Measurements from ENCODE around the gene C1QTNF7.

C1QTNF7 gene

DNA sequence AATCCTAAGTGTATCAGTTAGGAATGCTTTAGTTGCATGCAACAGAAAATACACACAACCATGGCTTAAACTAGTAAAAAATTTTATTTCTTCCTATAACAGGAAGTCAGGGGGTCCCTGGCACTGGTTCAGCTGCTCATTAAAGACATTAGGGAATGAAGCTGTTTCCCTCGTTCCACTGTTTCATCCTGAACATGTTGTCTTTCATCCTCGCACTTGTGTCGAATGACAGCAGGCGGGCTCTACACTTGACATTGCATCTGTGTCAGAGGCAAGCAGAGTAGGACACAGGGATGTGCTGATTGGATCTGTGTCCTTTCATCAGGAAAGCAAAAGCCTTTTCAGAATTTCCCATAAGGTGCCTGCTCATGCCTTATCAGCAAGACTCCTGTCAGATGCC lies 22.8 kb upstream of the C1QTNF7 start:
- H3K79me2 ChIP-seq (ENCODE audit: control insufficient read depth, low read length) = no peaks in the 10 kb centered on the region
- no peak overlapping the region for H3K27ac ChIP-seq (ENCODE audit: low read depth, low read length)
- H3K4me2 ChIP-seq (ENCODE audit: low read length) = no peak overlapping the region

DNA sequence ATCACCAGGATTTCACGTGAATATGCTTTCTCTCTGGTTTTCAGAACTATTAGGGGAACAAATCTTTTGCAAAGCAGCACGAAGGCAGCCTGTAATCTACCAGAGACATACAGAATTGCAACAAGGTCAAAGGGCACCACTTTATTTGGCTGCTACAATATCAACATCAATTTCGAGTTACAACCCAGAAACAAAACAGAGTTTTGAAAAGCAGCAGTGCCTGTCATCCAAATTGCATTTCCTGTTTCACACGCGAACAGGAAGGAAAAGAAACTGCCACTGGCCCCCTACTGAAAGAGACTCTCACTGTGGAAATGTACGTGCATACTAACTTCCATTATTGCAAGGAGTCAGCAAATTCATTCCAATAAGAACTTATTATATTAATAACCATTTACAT lies 17.1 kb upstream of the C1QTNF7 start:
- H3K4me2 ChIP-seq (ENCODE audit: low read length) = peak overlapping the region; percentile 72
- H3K36me3 ChIP-seq (ENCODE audit: control insufficient read depth, low read length) = no peaks in the 10 kb centered on the region
- H3K27ac ChIP-seq (ENCODE audit: low read depth, low read length) = peak overlapping the region; percentile 26
- no peaks in the 10 kb centered on the region for H3K79me2 ChIP-seq (ENCODE audit: control insufficient read depth, low read length)
- no peaks in the 10 kb centered on the region for H3F3A ChIP-seq (ENCODE audit: control insufficient read depth, insufficient read depth)
- H3K9me3 ChIP-seq (ENCODE audit: control insufficient read depth, insufficient read depth, low read length) = no peaks in the 10 kb centered on the region
- no peak for TF ChIP-seq EZH2phosphoT487 (IDR thresholded peaks at IDR 0.05; ENCODE audit: borderline replicate concordance, low read length)
- H3K4me1 ChIP-seq (ENCODE audit: control insufficient read depth, low read length) = peaks cover 46% of the 10 kb centered on the region
- no peaks in the 10 kb centered on the region for H4K20me1 ChIP-seq (ENCODE audit: control insufficient read depth, insufficient read depth, low read depth, low read length)
- peak overlapping the region; percentile 54 for H3K4me3 ChIP-seq (ENCODE audit: low read length)
- H3K27me3 ChIP-seq (ENCODE audit: control insufficient read depth, low read length) = no peaks in the 10 kb centered on the region
- H3K9me2 ChIP-seq (replicated peaks; ENCODE audit: control insufficient read depth, low read length) = no peaks in the 10 kb centered on the region

More for the DNA sequence above, 22.8 kb upstream of the C1QTNF7 start:
- no peaks in the 10 kb centered on the region for H4K20me1 ChIP-seq (ENCODE audit: control insufficient read depth, insufficient read depth, low read depth, low read length)
- H3K4me3 ChIP-seq (ENCODE audit: low read length) = no peak overlapping the region
- H3K9me2 ChIP-seq (replicated peaks; ENCODE audit: control insufficient read depth, low read length) = no peaks in the 10 kb centered on the region
- H3K9me3 ChIP-seq (ENCODE audit: control insufficient read depth, insufficient read depth, low read length) = no peaks in the 10 kb centered on the region
- TF ChIP-seq EZH2phosphoT487 (IDR thresholded peaks at IDR 0.05; ENCODE audit: borderline replicate concordance, low read length) = no peak
- H3K36me3 ChIP-seq (ENCODE audit: control insufficient read depth, low read length) = no peaks in the 10 kb centered on the region
- peaks cover 14% of the 10 kb centered on the region for H3K27me3 ChIP-seq (ENCODE audit: control insufficient read depth, low read length)
- H3K4me1 ChIP-seq (ENCODE audit: control insufficient read depth, low read length) = peaks cover 10% of the 10 kb centered on the region
- H3F3A ChIP-seq (ENCODE audit: control insufficient read depth, insufficient read depth) = no peaks in the 10 kb centered on the region

DNA sequence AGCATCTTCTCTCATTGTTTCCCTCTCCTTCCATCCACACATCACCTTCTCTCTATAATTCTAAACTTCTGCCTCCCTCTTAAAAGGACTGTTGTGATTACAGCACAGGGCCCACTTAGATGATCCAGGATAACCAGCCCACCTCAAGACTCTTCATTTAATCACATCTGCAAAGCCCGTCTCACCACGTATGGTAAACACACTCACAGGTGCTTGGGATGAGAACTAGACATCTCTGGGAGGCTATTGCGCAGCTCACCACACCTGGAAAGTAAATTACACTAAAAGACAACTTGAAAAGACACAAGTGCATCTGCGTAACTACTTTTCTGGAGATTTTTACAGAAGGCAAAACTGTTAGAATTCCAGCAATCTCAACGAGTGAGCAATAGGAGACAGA lies 15.4 kb upstream of the C1QTNF7 start:
- no peak for TF ChIP-seq EZH2phosphoT487 (IDR thresholded peaks at IDR 0.05; ENCODE audit: borderline replicate concordance, low read length)
- TF ChIP-seq, protein P1, sequence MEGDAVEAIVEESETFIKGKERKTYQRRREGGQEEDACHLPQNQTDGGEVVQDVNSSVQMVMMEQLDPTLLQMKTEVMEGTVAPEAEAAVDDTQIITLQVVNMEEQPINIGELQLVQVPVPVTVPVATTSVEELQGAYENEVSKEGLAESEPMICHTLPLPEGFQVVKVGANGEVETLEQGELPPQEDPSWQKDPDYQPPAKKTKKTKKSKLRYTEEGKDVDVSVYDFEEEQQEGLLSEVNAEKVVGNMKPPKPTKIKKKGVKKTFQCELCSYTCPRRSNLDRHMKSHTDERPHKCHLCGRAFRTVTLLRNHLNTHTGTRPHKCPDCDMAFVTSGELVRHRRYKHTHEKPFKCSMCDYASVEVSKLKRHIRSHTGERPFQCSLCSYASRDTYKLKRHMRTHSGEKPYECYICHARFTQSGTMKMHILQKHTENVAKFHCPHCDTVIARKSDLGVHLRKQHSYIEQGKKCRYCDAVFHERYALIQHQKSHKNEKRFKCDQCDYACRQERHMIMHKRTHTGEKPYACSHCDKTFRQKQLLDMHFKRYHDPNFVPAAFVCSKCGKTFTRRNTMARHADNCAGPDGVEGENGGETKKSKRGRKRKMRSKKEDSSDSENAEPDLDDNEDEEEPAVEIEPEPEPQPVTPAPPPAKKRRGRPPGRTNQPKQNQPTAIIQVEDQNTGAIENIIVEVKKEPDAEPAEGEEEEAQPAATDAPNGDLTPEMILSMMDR (IDR thresholded peaks at IDR 0.05; ENCODE audit: low read depth, low read length, poor library complexity, severe bottlenecking) = no peak
- no peak overlapping the region for H3K27ac ChIP-seq (ENCODE audit: low read depth, low read length)
- H3K36me3 ChIP-seq (ENCODE audit: control insufficient read depth, low read length) = no peaks in the 10 kb centered on the region
- H3K27me3 ChIP-seq (ENCODE audit: control insufficient read depth, low read length) = no peaks in the 10 kb centered on the region
- H3K79me2 ChIP-seq (ENCODE audit: control insufficient read depth, low read length) = no peaks in the 10 kb centered on the region
- H3K4me3 ChIP-seq (ENCODE audit: low read length) = no peak overlapping the region
- H3K9me3 ChIP-seq (ENCODE audit: control insufficient read depth, insufficient read depth, low read length) = no peaks in the 10 kb centered on the region
- H3K4me2 ChIP-seq (ENCODE audit: low read length) = 0 out of 2 replicates have a peak overlapping the region, but pooled peaks have one; percentile 10
- H3K4me1 ChIP-seq (ENCODE audit: control insufficient read depth, low read length) = peaks cover 56% of the 10 kb centered on the region
- no peaks in the 10 kb centered on the region for H3F3A ChIP-seq (ENCODE audit: control insufficient read depth, insufficient read depth)
- no peaks in the 10 kb centered on the region for H3K9me2 ChIP-seq (replicated peaks; ENCODE audit: control insufficient read depth, low read length)
- H4K20me1 ChIP-seq (ENCODE audit: control insufficient read depth, insufficient read depth, low read depth, low read length) = no peaks in the 10 kb centered on the region

DNA sequence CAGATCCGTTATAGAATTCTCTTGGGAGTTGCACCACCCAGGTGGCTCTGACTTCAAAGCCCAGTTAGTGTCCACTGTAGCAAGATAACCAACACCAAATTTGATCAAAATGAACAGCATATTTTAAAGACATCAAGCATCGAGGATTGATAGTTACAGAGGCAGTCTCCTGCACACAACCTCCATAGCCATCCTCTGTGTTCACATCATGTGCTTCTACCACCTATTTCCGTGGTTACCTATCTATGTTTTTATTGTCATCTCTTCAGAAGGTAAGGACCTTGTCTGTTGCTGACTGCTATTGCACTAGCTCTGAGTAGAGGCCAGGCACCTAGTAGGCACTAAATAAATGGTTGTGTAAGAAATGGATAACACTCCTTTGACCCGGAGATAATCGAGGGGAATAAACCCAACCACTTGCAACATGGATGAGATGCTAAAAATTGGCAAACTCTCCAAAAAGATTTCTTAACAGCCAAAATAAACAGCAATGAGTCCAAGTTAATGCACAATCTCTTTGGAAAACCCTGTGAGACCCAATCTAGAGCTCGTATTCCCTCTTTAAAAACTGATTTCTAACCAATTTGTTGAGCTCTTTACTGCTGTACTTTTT lies 14.7 kb upstream of the C1QTNF7 start:
- H3K27ac ChIP-seq (ENCODE audit: low read depth, low read length) = no peak overlapping the region
- no peaks in the 10 kb centered on the region for H3K36me3 ChIP-seq (ENCODE audit: control insufficient read depth, low read length)
- H3K9me2 ChIP-seq (replicated peaks; ENCODE audit: control insufficient read depth, low read length) = no peaks in the 10 kb centered on the region
- no peak overlapping the region for H3K4me3 ChIP-seq (ENCODE audit: low read length)
- TF ChIP-seq, protein P1 (IDR thresholded peaks at IDR 0.05; ENCODE audit: low read depth, low read length, poor library complexity, severe bottlenecking) = no peak
- no peak for TF ChIP-seq EZH2phosphoT487 (IDR thresholded peaks at IDR 0.05; ENCODE audit: borderline replicate concordance, low read length)
- H4K20me1 ChIP-seq (ENCODE audit: control insufficient read depth, insufficient read depth, low read depth, low read length) = no peaks in the 10 kb centered on the region
- H3K4me2 ChIP-seq (ENCODE audit: low read length) = 0 out of 2 replicates have a peak overlapping the region, but pooled peaks have one; percentile 10
- peaks cover 56% of the 10 kb centered on the region for H3K4me1 ChIP-seq (ENCODE audit: control insufficient read depth, low read length)
- no peaks in the 10 kb centered on the region for H3K79me2 ChIP-seq (ENCODE audit: control insufficient read depth, low read length)
- no peaks in the 10 kb centered on the region for H3K9me3 ChIP-seq (ENCODE audit: control insufficient read depth, insufficient read depth, low read length)
- no peaks in the 10 kb centered on the region for H3F3A ChIP-seq (ENCODE audit: control insufficient read depth, insufficient read depth)
- no peaks in the 10 kb centered on the region for H3K27me3 ChIP-seq (ENCODE audit: control insufficient read depth, low read length)
